T-helper 1 cell treated with Interleukin-12 subunit alpha and Interleukin-12 subunit beta and Interleukin-4 antibody, amounts not matched to agents 30 μg/mL and 1 μg/mL, for 36 hours (primary cell): ENCODE results near the gene FAM120AOS.
"Not testable (repeated sequence)": the region's sequence is repeated elsewhere in the genome, so short reads cannot be mapped to it uniquely, and the experiment has no call there.

ENCODE experiments used
- H3K27ac Mint-ChIP-seq: one replicate; pipeline ENCODE4 v1.8.0; 2021; ENCODE audit warnings: mild to moderate bottlenecking, mixed read lengths
- H3K27me3 Mint-ChIP-seq: one replicate; pipeline ENCODE4 v1.8.0; 2021; ENCODE audit warnings: low read depth, mixed read lengths
- H3K36me3 Mint-ChIP-seq: one replicate; pipeline ENCODE4 v1.8.0; 2021; ENCODE audit warnings: low read depth, mixed read lengths
- H3K4me1 Mint-ChIP-seq: one replicate; pipeline ENCODE4 v1.8.0; 2021; ENCODE audit warnings: low read depth, mixed read lengths
- H3K4me3 Mint-ChIP-seq: one replicate; pipeline ENCODE4 v1.8.0; 2021; ENCODE audit warnings: mild to moderate bottlenecking, moderate library complexity, mixed read lengths
- H3K9me3 Mint-ChIP-seq: one replicate; pipeline ENCODE4 v1.8.0; 2021; ENCODE audit warnings: mixed read lengths

The FAM120AOS gene

DNA sequence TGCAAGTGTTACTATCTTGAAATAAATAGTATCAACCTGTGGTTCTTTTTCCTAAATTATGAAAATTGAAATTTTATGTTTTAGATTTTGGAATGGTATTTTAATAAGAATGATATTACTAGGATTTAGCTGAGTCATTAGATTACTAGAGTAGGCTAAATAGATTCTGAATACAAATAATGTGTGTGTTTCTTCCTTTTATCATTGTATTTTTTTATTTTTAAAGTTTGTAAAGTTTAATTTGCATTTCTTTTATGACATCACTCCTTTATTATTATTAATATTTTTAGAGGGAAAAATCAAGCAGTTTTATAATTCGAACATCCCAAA is 8.0 kb upstream of the FAM120AOS start:
- Mint-ChIP-seq H3K4me3 (no peak overlapping the region), H3K36me3 (peaks cover 24% of the 10 kb centered on the region), H3K27ac (no peak overlapping the region), H3K9me3 (no peaks in the 10 kb centered on the region), H3K4me1 (peaks cover 76% of the 10 kb centered on the region), H3K27me3 (no peaks in the 10 kb centered on the region)

DNA sequence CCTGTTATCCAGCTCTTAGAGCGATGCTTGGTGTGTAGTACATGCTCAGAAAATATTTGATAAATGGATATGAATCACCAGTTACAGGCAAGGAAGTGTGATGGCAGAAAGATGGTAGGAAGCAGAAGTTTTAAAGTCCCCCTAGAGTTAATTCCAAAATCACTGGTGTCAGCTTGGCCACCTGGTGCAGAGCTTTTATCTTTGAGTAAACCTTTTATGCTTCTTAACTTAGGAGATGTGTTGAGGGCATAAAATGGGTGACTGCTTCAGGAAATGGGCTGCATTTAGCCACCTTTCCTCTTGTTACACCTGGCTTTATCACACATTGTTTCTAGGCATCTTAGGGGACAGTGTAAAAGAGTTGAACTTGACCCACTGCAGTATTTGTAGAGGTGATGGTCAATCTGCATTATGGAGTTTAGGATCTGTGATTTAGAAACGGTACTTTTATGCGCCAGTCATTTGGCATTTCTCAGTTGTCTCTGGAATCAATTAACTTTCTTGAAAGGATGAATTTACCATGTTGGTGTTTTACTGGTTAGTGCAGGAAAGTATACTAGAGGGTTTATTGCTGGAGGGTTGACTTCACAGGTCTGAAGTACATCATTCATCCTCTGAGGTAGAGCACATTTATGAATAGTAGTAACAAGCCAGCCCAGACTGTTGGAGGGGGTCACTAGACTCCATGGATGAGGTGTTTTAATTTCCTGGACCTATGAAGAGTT is 7.5 kb upstream of the FAM120AOS start:
- Mint-ChIP-seq H3K9me3 (no peaks in the 10 kb centered on the region), H3K27ac (peak overlapping the region; percentile 23), H3K4me1 (peaks cover 76% of the 10 kb centered on the region), H3K36me3 (peaks cover 25% of the 10 kb centered on the region), H3K27me3 (no peaks in the 10 kb centered on the region), H3K4me3 (no peak overlapping the region)

DNA sequence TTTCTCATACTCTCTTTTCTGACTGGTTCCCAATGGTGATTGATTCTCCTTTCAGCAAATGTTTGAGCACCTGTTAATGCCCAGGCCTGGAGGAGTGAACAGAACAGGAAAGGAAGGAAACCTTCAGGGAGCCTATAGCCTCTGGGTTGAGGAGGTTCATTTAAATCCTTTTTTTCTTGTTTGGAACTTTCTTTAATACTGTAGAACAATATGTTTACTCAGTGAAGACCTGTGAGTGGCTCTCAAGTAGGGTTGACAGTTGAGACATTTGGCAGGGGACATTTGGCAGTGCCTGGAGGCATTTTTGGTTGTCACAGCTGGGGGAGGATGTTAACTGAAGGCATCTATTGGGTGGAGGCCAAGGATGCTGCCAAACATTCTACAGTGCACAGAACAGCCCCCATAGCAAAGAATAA is 6.1 kb upstream of the FAM120AOS start:
- H3K27ac Mint-ChIP-seq = peak overlapping the region; percentile 47
- peaks cover 26% of the 10 kb centered on the region for H3K36me3 Mint-ChIP-seq
- H3K9me3 Mint-ChIP-seq = no peaks in the 10 kb centered on the region
- H3K4me3 Mint-ChIP-seq = no peak overlapping the region
- H3K4me1 Mint-ChIP-seq = peaks cover 68% of the 10 kb centered on the region
- H3K27me3 Mint-ChIP-seq = no peaks in the 10 kb centered on the region

DNA sequence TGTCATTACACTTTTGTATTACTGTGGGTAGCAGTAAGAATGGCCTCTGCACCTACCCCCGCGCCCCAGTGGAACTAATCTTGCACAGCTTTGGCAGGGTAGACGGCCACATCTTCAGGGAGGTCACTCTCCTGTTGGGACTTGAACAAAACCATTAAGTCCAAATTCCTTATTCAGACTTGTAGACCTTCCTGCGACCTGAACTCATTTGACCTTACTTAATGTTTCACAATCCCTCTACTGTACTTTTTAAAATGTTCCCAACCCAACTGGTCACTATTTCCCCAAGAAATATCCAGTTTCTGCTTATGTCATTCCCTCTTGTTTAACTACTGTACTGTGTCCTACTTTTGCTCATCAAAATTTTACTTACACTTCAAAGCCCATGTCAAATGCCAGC is 5.3 kb upstream of the FAM120AOS start:
- H3K9me3 Mint-ChIP-seq = no peaks in the 10 kb centered on the region
- H3K36me3 Mint-ChIP-seq = peaks cover 26% of the 10 kb centered on the region
- H3K27ac Mint-ChIP-seq = no peak overlapping the region
- no peak overlapping the region for H3K4me3 Mint-ChIP-seq
- H3K4me1 Mint-ChIP-seq = peaks cover 67% of the 10 kb centered on the region
- no peaks in the 10 kb centered on the region for H3K27me3 Mint-ChIP-seq

DNA sequence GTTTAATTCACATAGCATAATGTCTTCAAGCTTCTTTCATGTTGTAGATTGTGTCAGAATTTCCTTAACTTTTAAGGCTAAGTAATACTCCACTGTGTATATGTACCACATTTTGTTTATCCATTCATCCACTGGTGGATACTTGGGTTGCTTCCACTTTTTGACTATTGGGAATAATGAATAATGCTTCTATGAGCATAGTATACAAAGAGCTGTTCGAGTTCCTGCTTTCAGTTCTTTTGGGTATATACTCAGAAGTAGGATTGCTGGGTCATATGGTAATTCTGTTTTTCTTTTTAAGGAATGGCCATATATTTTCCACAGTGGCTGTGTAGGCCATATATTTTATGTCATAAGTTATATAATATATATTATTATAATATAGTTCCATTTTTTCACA is 3.6 kb upstream of the FAM120AOS start:
- Mint-ChIP-seq H3K4me1 (peaks cover 61% of the 10 kb centered on the region), H3K9me3 (no peaks in the 10 kb centered on the region), H3K4me3 (no peak overlapping the region), H3K36me3 (peaks cover 27% of the 10 kb centered on the region), H3K27me3 (no peaks in the 10 kb centered on the region), H3K27ac (no peak overlapping the region)

DNA sequence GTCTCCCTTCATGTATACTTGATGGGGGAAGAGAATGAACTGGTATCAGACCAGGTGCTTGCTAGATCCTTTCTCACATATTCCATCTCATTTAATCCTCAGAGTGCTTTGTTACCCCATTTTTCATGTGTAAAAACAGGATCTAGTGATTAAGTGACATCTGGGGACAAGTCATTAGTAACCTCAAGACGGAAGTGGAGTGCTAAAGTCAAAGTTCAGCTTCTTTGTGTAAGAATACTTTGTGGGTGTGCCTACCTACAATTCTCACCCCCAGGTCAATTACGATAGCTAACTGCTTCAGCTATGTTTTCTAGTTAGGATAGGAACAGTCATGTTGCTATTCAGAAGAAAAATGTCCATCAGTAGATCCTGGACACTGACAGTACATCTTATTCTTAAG is 3.1 kb upstream of the FAM120AOS start:
- Mint-ChIP-seq H3K27ac (peak overlapping the region; percentile 47), H3K36me3 (peaks cover 27% of the 10 kb centered on the region), H3K9me3 (no peaks in the 10 kb centered on the region), H3K27me3 (no peaks in the 10 kb centered on the region), H3K4me1 (peaks cover 57% of the 10 kb centered on the region), H3K4me3 (peak overlapping the region; percentile 35)

DNA sequence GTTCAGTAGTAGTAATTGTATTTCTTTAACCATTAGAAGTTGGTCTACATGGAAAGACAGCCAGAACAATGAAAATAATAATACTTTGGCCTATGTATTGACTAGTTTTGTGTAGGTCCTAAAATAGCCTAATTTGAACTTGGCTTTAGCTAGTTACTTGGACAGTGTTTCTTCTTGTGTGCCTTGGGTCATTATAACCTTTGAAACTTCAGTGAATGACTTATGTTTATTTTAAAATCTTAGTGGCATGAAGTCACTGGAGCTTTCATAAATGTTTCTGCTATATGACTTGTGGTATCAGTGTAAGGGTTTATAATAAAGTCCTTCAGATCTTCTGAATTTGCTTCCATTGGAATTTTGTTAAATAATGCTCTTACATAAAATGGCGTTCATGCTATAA is 2.6 kb upstream of the FAM120AOS start:
- Mint-ChIP-seq H3K27ac (peak overlapping the region; percentile 47), H3K4me1 (peaks cover 55% of the 10 kb centered on the region), H3K9me3 (no peaks in the 10 kb centered on the region), H3K27me3 (no peaks in the 10 kb centered on the region), H3K36me3 (peaks cover 25% of the 10 kb centered on the region), H3K4me3 (peak overlapping the region; percentile 35)

DNA sequence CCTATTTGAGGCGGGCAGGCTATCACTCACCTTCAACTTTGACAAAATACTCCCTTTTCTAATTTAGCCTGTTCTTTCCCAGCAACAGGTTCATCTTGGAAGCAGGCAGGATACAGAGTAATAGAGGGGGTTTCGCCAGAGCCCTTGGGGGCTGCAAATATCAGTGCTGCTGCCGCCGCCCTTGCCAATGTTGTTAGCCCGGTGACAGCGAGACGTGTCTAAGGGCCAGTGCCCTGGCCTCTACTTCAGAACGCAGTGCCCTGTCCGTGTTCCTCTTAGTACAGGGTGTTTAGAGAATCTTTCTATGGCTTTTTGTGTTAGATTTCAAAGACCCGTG is 703 bp downstream of the FAM120AOS start:
- H3K27me3 Mint-ChIP-seq = no peaks in the 10 kb centered on the region
- peaks cover 20% of the 10 kb centered on the region for H3K36me3 Mint-ChIP-seq
- H3K4me1 Mint-ChIP-seq = peaks cover 33% of the 10 kb centered on the region
- H3K27ac Mint-ChIP-seq = peak overlapping the region; percentile 98
- H3K4me3 Mint-ChIP-seq = peak overlapping the region; percentile 100
- H3K9me3 Mint-ChIP-seq = no peaks in the 10 kb centered on the region

DNA sequence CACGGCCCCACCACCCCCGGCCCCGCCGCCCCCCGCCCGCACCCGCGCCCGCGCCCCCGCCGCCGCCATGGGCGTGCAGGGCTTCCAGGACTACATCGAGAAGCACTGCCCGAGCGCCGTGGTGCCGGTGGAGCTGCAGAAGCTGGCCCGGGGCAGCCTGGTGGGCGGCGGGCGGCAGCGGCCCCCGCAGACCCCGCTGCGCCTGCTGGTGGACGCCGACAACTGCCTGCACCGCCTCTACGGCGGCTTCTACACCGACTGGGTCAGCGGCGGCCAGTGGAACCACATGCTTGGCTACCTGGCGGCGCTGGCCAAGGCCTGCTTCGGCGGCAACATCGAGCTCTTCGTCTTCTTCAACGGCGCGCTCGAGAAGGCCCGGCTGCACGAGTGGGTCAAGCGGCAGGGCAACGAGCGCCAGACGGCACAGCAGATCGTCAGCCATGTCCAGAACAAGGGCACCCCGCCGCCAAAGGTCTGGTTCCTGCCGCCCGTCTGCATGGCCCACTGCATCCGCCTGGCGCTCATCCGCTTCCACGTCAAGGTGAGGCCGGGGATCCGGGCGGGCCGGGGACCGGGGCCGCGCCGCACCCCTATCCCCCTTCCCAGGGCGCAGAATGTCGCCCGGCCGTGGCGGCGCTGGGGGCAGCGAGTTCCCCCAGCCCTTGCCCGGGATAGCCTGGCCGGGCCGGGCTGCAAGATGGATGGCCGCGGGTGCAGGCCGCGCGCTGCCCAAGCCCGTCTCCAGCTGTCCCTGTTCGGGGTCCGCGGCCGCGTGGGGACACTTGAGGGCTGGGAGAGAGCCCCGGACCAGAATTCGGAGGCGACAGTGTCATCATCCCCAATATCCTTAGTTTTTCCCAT is 1.3 kb downstream of the FAM120AOS start:
- Mint-ChIP-seq H3K9me3 (no peaks in the 10 kb centered on the region), H3K4me1 (peaks cover 32% of the 10 kb centered on the region), H3K27me3 (no peaks in the 10 kb centered on the region), H3K36me3 (peaks cover 26% of the 10 kb centered on the region), H3K4me3 (peak overlapping the region; percentile 100), H3K27ac (peak overlapping the region; percentile 98)

DNA sequence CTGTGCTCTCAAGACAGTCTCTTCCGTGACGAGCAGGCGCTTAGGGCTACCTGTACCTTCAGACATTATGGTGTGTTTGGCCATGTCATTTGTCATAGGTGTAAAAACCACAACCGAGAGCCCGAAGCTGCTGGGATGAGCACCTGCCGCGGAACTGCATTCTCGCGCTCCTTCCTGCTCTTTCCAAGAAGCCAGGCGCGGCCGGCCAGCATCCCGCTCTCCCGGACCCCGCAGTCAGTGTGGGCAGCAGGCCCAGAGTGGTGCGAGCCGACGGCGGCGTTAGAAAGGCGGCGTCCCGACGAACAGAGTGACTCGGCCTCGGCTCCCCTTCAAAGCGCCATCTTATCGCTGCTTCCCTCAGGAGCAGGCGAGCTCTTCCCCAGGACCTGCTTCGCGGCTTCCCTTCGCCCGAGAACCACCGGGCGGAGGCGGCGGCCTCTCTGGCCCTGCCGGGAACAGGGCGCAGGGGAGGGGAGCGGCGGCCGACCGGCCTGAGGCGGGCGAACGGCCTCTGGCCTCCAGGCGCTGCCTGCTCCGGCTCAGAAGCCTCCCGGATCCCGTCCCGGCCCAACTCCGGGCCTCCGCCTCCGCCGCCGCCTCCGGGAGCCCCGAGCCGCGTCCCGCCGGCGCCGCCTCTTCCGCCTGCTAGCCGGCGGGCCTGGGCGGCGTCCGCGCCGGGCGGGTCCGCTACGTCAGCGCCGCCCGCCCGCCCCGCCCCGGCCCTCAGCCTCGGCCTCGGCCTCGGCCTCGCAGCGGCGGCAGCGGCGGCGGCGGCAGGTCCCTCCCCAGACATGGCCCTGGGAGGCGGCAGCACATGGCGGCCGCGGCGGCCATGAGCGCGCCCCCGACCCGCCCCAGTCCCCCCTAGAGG is 2.2 kb downstream of the FAM120AOS start, which contains the start of gene FAM120A:
TSS of gene FAM120A (plus strand) at position 741 of the 871 bp plus-strand sequence. CDS start 231 bp downstream, outside the sequence.
- H3K4me3 Mint-ChIP-seq = peak within 1 kb of the TSS; percentile 100
- H3K36me3 Mint-ChIP-seq = peaks cover 31% of the 10 kb centered on the region
- H3K27me3 Mint-ChIP-seq = no peaks in the 10 kb centered on the region
- H3K27ac Mint-ChIP-seq = peak within 1 kb of the TSS; percentile 98
- no peaks in the 10 kb centered on the region for H3K9me3 Mint-ChIP-seq
- H3K4me1 Mint-ChIP-seq = peaks cover 26% of the 10 kb centered on the region

DNA sequence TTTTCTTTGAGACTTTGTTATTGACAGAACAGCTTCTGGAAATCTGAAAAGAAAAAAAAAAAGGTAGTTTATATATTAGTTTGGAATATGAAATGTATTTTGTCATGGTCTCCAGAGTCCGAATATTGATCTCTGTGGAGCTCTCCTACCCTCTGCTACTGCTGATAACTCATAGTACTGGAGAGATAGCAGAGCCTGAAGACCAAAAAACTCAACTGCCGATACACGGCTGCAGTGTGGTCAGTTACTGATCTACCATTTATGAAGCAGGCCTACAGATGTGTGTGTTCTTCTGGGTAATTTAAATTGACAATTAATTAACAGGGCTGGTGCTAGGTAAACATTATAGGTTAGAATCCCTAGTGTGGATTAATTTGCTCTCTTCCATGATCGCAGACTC is 5.7 kb downstream of the FAM120AOS start:
- Mint-ChIP-seq H3K36me3 (peaks cover 28% of the 10 kb centered on the region), H3K27me3 (no peaks in the 10 kb centered on the region), H3K4me3 (no peak overlapping the region), H3K4me1 (peaks cover 7% of the 10 kb centered on the region), H3K27ac (peak overlapping the region; percentile 31), H3K9me3 (no peaks in the 10 kb centered on the region)

DNA sequence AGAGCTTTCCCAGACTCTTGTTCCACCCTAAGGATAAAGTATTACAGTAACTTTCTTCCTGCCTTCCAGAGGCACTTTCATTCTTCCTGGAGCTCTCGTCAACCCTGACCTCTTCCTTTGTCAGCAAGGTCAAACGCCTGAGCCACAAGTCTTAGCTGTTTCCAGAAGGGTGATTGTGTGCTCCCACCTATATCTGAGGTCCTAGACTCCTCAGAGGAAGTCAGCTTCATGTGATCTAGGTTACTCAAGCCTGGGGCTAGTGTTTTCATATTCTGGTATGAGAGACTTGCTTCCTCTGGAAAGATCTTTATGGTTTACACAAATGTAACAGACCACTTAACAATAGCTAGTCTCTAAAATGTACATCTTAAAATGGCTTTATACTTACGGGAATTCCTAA is 7.3 kb downstream of the FAM120AOS start:
- peak overlapping the region; percentile 13 for H3K27ac Mint-ChIP-seq
- no peaks in the 10 kb centered on the region for H3K27me3 Mint-ChIP-seq
- peaks cover 28% of the 10 kb centered on the region for H3K36me3 Mint-ChIP-seq
- no peak overlapping the region for H3K4me3 Mint-ChIP-seq
- no peaks in the 10 kb centered on the region for H3K9me3 Mint-ChIP-seq
- H3K4me1 Mint-ChIP-seq = peaks cover 7% of the 10 kb centered on the region

DNA sequence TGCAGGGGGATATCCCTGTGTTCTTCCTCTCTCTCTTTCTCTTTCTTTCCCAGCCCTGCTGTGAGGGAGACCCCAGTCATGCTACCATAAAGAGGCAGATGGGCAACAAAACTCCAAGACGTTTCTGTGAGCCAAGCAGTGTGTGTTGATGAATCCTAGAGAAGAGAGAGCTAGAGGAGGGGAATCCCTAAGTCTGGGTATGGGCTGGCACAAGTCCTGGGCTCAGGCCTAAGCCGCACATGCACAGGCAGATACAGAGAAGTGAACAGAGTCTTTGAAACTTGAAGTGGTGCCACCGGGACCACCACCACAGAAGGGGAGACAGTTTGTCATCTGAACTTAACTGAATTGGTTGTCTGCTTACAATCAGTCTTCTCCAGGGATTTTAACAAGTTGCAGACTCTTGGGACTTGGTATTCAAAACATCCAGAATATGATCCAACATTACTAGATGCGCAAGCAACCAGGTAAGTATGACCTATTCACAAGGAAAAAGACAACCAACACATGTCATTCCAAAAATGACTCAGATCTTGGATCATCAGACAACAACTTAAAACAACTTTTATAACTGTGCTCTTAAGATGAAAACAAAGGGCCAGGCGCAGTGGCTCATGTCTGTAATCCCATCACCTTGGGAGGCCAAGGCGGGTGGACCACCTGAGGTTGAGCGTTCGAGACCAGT is 12.3 kb downstream of the FAM120AOS start:
- Mint-ChIP-seq H3K4me1 (no peaks in the 10 kb centered on the region), H3K27me3 (no peaks in the 10 kb centered on the region), H3K9me3 (no peaks in the 10 kb centered on the region), H3K36me3 (peaks cover 7% of the 10 kb centered on the region), H3K27ac (no peak overlapping the region), H3K4me3 (no peak overlapping the region)

DNA sequence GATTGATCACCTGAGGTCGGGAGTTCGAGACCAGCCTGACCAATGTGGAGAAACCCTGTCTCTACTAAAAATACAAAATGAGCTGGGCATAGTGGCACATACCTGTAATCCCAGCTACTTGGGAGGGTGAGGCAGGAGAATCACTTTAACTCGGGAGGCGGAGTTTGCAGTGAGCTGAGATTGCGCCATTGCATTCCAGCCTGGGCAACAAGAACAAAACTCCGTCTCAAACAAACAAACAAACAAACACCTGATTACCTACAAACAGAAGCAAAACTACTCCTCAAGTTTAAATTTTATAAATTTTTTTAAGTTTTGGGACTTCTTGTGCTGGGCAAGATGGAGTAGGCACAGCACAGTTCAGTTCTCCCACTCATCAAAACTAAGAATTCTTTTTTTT is 14.1 kb downstream of the FAM120AOS start:
- H3K9me3 Mint-ChIP-seq = not testable (repeated sequence)

More for the DNA sequence above, 14.1 kb downstream of the FAM120AOS start:
- not testable (repeated sequence) for H3K4me3 Mint-ChIP-seq, H3K27ac Mint-ChIP-seq, H3K4me1 Mint-ChIP-seq, H3K36me3 Mint-ChIP-seq, H3K27me3 Mint-ChIP-seq
